Endothelial cell of umbilical vein (primary cell): ENCODE data around the gene BCAN. TPM values are rescaled to one million over a fixed set of nuclear protein-coding genes. Genes with fewer than 3 reads are reported as not detected.
A peak's percentile ranks its signal among the peaks of the same experiment; 100 is the strongest.

Source experiments
- BruUV-seq: library from RNA; stranded (reverse); fragments of 400-500 nt; replicated peaks from 2 replicates; lab custom pipeline; 2021; lab: Mats Ljungman, UMichigan
- CTCF ChIA-PET: fragments of 300-600, 350-600 bp; sonication (Branson Sonifier 250); formaldehyde crosslinking; loops from one replicate; lab custom pipeline; 2021; ENCODE audit warnings: antibody characterized with exemption, inconsistent platforms; lab: Charles Lee
- POLR2A ChIA-PET: fragments of 300-600, 350-600 bp; sonication (Branson Sonifier 250); formaldehyde crosslinking; loops from one replicate; lab custom pipeline; 2021; ENCODE audit warnings: antibody characterized with exemption, inconsistent platforms; lab: Charles Lee
- DNase-seq: peaks from one replicate; pipeline ENCODE4 v3.0.0-alpha.2; 2011; ENCODE audit warnings: low read depth, low spot score
- FAIRE-seq: peaks from 2 replicates; lab custom pipeline; 2011; peaks lifted over from hg19 to GRCh38; lab: Jason Lieb, UNC
- H2AFZ ChIP-seq: 2 replicates; pipeline ENCODE4 v1.6.0; 2012; ENCODE audit warnings: low read depth, low read length, control low read depth, inconsistent platforms
- H3K27ac ChIP-seq: 2 replicates; pipeline ENCODE4 v1.5.1; 2011; ENCODE audit warnings: low read depth, mild to moderate bottlenecking, control low read depth, low read length, moderate library complexity; ENCODE audit not compliant: insufficient read depth
- H3K27me3 ChIP-seq, 2 experiments: 2 replicates each; pipeline versions ENCODE4 v1.6.0 to v1.6.1; 2011; ENCODE audit warnings: low read length in 2 of 2, mixed read lengths in 1 of 2; ENCODE audit not compliant: control insufficient read depth in 2 of 2, insufficient read depth in 2 of 2
- H3K36me3 ChIP-seq, 2 experiments: 2 replicates in 1 of 2; 3 replicates in 1 of 2; pipeline ENCODE4 v1.5.1; 2011; ENCODE audit warnings: low read length in 2 of 2, mild to moderate bottlenecking in 1 of 2, moderate library complexity in 1 of 2; ENCODE audit not compliant: control insufficient read depth in 2 of 2, insufficient read depth in 2 of 2; ENCODE audit errors: extremely low read depth in 1 of 2
- H3K4me1 ChIP-seq: 3 replicates; pipeline ENCODE4 v1.5.1; 2011; ENCODE audit warnings: mild to moderate bottlenecking, low read length; ENCODE audit not compliant: control insufficient read depth, insufficient read depth; ENCODE audit errors: extremely low read depth
- H3K4me2 ChIP-seq: 2 replicates; pipeline ENCODE4 v1.6.1; 2011; ENCODE audit warnings: low read length, control low read depth, mixed read lengths; ENCODE audit not compliant: insufficient read depth
- H3K4me3 ChIP-seq, 3 experiments: fragments of 200-600 bp in 1 of 3; sonication (generic), shearing (Covaris generic) in 1 of 3; replicated peaks in 1 of 3; 2 replicates each; pipeline ENCODE4 v1.5.1; 2011 to 2016; ENCODE audit warnings: control low read depth in 3 of 3, low read length in 3 of 3, mild to moderate bottlenecking in 2 of 3, inconsistent platforms in 1 of 3, low read depth in 1 of 3, moderate library complexity in 1 of 3; ENCODE audit not compliant: insufficient read depth in 1 of 3
- H3K79me2 ChIP-seq: 2 replicates; pipeline ENCODE4 v1.6.0; 2012; ENCODE audit warnings: low read length, inconsistent platforms; ENCODE audit not compliant: control insufficient read depth, insufficient read depth
- H3K9ac ChIP-seq: replicated peaks from 2 replicates; pipeline ENCODE3; 2011; ENCODE audit warnings: low read length, control low read depth; ENCODE audit not compliant: insufficient read depth; ENCODE audit errors: extremely low read depth
- H3K9me1 ChIP-seq: replicated peaks from 3 replicates; pipeline ENCODE4 v1.6.0; 2011; ENCODE audit warnings: mild to moderate bottlenecking, low read length; ENCODE audit not compliant: control insufficient read depth, insufficient read depth; ENCODE audit errors: extremely low read depth
- H3K9me3 ChIP-seq: replicated peaks from 2 replicates; pipeline ENCODE4 v1.5.1; 2012; ENCODE audit warnings: low read length, inconsistent platforms; ENCODE audit not compliant: control insufficient read depth, insufficient read depth
- H4K20me1 ChIP-seq: replicated peaks from 2 replicates; pipeline ENCODE3; 2011; ENCODE audit warnings: mild to moderate bottlenecking, low read length; ENCODE audit not compliant: control insufficient read depth, insufficient read depth; ENCODE audit errors: extremely low read depth
- EZH2 ChIP-seq: IDR thresholded peaks from 2 replicates; pipeline ENCODE4 v1.6.1; 2012; ENCODE audit warnings: borderline replicate concordance, low read depth, mild to moderate bottlenecking, moderate library complexity, low read length, inconsistent platforms; ENCODE audit not compliant: severe bottlenecking
- FOS ChIP-seq: IDR thresholded peaks from 2 replicates; pipeline ENCODE4 v1.6.1; 2011; ENCODE audit warnings: mild to moderate bottlenecking, low read length, moderate library complexity, borderline replicate concordance; ENCODE audit not compliant: insufficient read depth
- GATA2 ChIP-seq: IDR thresholded peaks from 2 replicates; pipeline ENCODE4 v1.7.0; 2011; ENCODE audit warnings: low read depth, mild to moderate bottlenecking, moderate library complexity, mixed read lengths, low read length; ENCODE audit not compliant: insufficient read length, insufficient read depth
- JUN ChIP-seq: IDR thresholded peaks from 2 replicates; pipeline ENCODE4 v1.6.1; 2011; ENCODE audit warnings: borderline replicate concordance, low read depth; ENCODE audit not compliant: insufficient read length, insufficient read depth
- MAX ChIP-seq: IDR thresholded peaks from 2 replicates; pipeline ENCODE4 v1.6.1; 2011; ENCODE audit not compliant: insufficient read depth, insufficient read length
- MYC ChIP-seq: IDR thresholded peaks from one replicate; pipeline ENCODE4 v1.6.1; 2011; ENCODE audit warnings: mild to moderate bottlenecking, low read depth, low read length
- POLR2A ChIP-seq: IDR thresholded peaks from 2 replicates; pipeline ENCODE4 v1.6.1; 2012; ENCODE audit warnings: low read depth, mild to moderate bottlenecking, control low read depth, low read length
- POLR2AphosphoS5 ChIP-seq: IDR thresholded peaks from 2 replicates; pipeline ENCODE4 v1.6.1; 2012; ENCODE audit warnings: low read depth, mild to moderate bottlenecking, control low read depth, low read length, moderate library complexity; ENCODE audit not compliant: insufficient read depth
- dilution Hi-C: fragments of 300-500 bp; cut with MboI; formaldehyde crosslinking; loops from one replicate; pipeline ENCODE4 v1.15.0; 2019; ENCODE audit warnings: low sequenced_read_pairs; ENCODE audit not compliant: extremely low pct_ligation_motif_present
- intact Hi-C: fragments of 100-400 bp; cut with micrococcal nuclease; formaldehyde crosslinking; loops from one replicate; pipeline ENCODE4 v1.10.0; 2022
- polyA plus RNA-seq, 4 experiments: library from polyadenylated mRNA; depleted of rRNA in 3 of 4; stranded (reverse) in 3 of 4; unstranded in 1 of 4; fragments of >200 nt; gene quantifications; 2 replicates each; pipeline versions ENCODE4 v1.2.1 to v1.2.3, GENCODE V29; 2011 to 2012; ENCODE audit warnings: missing spikeins in 1 of 4
- total RNA-seq: library from RNA; stranded (reverse); gene quantifications from 2 replicates; pipeline ENCODE4 v1.2.3, GENCODE V29; 2021
- TF ChIP-seq, protein P1 (sequence below), 2 donors: IDR thresholded peaks; 1 replicate in 1 of 2; 2 replicates in 1 of 2; pipeline ENCODE4 v1.5.1; 2011; ENCODE audit warnings: low read length in 2 of 2, mild to moderate bottlenecking in 2 of 2, moderate library complexity in 2 of 2, control low read depth in 1 of 2, inconsistent platforms in 1 of 2, low read depth in 1 of 2; ENCODE audit not compliant: insufficient read depth in 1 of 2; ENCODE audit errors: extremely low read depth in 1 of 2

The BCAN gene
- total and polyA plus RNA-seq, 2 donors (not counting 3 experiments of a cell fraction or from before 2014, with no cell fraction given) = 0.15 TPM; not detected in 1

DNA sequence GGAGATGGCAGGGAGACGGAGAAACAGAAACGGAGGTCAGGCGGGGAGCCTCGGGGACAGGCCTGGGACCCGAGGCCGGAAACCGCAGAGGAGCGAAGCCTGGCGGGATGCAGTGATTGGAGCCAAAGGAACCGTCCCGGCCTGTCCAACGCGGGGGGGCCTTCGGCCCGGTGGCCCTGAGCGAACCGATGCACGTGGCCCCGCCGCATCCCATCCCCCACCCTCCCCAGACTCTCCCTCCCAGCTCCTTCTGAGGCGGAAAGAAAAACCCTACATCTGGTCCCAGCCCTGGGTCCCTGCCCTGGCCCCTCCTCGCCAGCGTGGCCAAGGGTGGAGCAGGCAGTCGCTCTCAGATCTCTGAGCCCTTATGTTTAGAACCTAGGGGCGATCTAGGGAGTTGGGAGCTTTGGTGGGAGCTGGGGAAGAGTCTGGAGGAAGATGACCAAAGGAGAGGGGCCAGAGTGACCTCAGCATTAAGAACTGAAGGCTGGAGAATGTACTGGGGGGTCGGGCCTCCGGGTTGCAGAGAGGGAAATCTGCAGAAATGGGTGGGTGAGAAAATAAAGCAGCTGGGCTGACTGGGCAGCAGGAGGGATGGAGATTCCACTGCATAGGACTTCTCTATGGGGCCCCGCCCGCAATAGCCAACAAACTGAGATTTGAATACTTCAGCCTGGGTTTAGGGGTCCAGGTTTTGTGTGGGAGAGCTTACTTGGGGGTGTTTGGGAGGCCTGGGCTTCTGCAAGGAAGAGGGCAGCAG lies 64.9 kb downstream of the BCAN start:
- Histone ChIP-seq H3K9ac (no peak overlapping the region), H3K4me2 (no peak overlapping the region), H3K9me3 (no peaks in the 10 kb centered on the region), H3K4me3 (no peak overlapping the region), H3K36me3 (no peaks in the 10 kb centered on the region), H4K20me1 (no peaks in the 10 kb centered on the region), H3K4me1 (peaks cover 19% of the 10 kb centered on the region), H2AFZ (peak overlapping the region; percentile 52), H3K27ac (no peak overlapping the region), H3K9me1 (no peaks in the 10 kb centered on the region), H3K27me3 (peaks cover 0 to 3% of the 10 kb centered on the region in 2 experiments), H3K79me2 (no peaks in the 10 kb centered on the region)
- TF ChIP-seq MAX (no peak), JUN (no peak), MYC (no peak), EZH2 (no peak), POLR2A (no peak), FOS (no peak), POLR2AphosphoS5 (no peak), GATA2 (no peak)
- TF ChIP-seq, protein P1, sequence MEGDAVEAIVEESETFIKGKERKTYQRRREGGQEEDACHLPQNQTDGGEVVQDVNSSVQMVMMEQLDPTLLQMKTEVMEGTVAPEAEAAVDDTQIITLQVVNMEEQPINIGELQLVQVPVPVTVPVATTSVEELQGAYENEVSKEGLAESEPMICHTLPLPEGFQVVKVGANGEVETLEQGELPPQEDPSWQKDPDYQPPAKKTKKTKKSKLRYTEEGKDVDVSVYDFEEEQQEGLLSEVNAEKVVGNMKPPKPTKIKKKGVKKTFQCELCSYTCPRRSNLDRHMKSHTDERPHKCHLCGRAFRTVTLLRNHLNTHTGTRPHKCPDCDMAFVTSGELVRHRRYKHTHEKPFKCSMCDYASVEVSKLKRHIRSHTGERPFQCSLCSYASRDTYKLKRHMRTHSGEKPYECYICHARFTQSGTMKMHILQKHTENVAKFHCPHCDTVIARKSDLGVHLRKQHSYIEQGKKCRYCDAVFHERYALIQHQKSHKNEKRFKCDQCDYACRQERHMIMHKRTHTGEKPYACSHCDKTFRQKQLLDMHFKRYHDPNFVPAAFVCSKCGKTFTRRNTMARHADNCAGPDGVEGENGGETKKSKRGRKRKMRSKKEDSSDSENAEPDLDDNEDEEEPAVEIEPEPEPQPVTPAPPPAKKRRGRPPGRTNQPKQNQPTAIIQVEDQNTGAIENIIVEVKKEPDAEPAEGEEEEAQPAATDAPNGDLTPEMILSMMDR (IDR thresholded peaks at IDR 0.05; ENCODE audit: extremely low read depth in 1 of 2, insufficient read depth in 1 of 2, low read depth in 1 of 2, low read length in 2 of 2) = no peak
- FAIRE-seq (no peak), DNase-seq (no peak)
- POLR2A ChIA-PET = interaction anchor here (0.6 kb wide), 1 partner anchor 154 kb away, joined by 3 read pairs; the partner anchor contains the start of gene NTRK1
- CTCF ChIA-PET = interaction anchor here (0.7 to 15.5 kb wide), 11 partner anchors 9 to 226 kb away, joined by 3 to 453 read pairs (median 11); partner anchors contain the start of genes INSRR and NTRK1
- dilution Hi-C loops = no loop called here
- no TSS peak for BruUV-seq
- intact Hi-C loops = loop anchor here (1.0 kb wide), 3 partner anchors 18 to 80 kb away; no protein-coding TSS in a partner anchor
